HG03139 (cell line): ENCODE data around the gene PSG1.
"Not testable (repeated sequence)": the region's sequence is repeated elsewhere in the genome, so short reads cannot be mapped to it uniquely, and the experiment has no call there.

Experiments used
- ATAC-seq: cut with Tn5 transposase; IDR thresholded peaks from one replicate; pipeline ENCODE4 v1.9.1; 2021; ENCODE audit not compliant: unreplicated experiment

Gene PSG1

GRCh38 chr19:42831221-42832019, 48.1 kb downstream of the PSG1 start:
- no peak for ATAC-seq

GRCh38 chr19:42821306-42821977, 58.1 kb downstream of the PSG1 start:
- ATAC-seq, result not testable (repeated sequence)

DNA sequence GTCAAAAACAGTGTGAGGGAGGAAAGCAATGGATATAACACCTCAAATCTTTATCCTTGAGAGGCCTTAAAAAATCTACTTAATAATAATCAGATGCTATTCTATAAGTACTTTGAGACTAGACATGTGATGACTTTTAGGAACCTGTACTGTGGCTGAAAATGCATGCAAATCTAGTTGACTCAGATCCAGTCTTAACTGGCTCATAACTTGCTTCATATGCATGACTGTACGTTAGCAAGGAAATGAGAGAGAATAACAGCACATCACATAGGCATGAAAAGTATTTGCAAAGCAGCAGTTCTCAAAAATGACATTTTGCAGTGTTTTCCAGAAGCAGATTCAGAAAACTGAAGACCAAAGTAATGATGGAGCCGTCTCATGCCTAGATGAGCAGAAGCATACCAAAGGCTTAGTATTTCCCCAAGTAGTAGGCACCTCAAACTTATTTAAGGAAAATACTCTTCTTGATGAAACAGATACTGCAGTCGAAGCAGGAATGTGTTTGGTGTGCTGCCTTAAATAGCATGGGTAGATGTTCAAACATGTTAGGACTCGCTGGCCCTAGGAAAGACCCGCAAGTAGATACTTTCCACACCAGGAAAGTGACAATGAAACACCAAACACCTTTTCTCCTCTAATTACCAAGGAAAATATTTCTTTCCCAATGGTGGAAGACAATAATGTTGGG, 59.4 kb downstream of the PSG1 start:
- ATAC-seq, result not testable (repeated sequence)

- ATAC-seq, result no peak
These were observed 62.6 kb downstream of the PSG1 start for GRCh38 chr19:42816894-42817293.
